Skeletal muscle cell (primary cell): ENCODE data around the gene SIPA1L3.
A peak's percentile ranks its signal among the peaks of the same experiment; 100 is the strongest.

Experiments used
- DNase-seq: peaks from one replicate; pipeline ENCODE4 v3.0.0-alpha.2; 2010; ENCODE audit warnings: low read depth
- H3K4me3 ChIP-seq: 2 replicates; pipeline ENCODE4 v1.5.1; 2011; ENCODE audit warnings: low read depth, mild to moderate bottlenecking, control low read depth, low read length, moderate library complexity

The SIPA1L3 gene

DNA sequence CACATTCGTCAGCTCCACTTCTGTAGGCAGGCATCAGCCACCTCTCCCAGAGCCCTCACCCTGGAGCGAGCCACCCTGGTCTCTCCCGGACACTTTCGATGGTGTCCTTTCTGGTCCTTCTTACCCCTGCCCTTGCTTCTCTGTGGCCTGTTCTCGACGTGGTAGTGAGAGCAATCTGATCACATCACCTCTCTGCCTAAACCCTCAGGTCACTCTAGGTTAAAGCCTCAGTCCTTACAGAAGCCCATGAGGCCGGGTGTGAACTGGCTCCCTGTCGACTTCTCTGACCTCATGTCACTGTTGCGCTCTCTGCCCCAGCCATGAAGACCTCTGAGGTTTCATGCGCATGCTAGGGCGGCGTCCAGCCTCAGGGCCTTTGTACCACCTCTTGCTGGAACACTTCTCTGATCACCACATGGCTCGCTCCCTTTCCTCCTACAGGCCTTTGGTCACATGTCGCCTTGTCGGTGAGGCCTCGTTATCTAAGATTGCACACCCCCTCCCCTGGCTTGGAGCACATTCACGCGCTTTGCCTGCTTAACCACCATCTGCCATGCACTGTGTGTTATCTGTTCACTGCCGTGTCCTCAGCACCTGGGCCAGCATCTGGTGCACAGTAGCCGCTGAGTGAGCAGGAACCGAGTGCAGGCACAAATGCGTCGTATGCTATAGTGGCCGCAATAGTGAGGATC lies 215.5 kb downstream of the SIPA1L3 start:
- no peak for DNase-seq
- H3K4me3 ChIP-seq: no peak overlapping the region

GRCh38 chr19:38125238-38125637 lies 218.2 kb downstream of the SIPA1L3 start:
- no peak for DNase-seq
- H3K4me3 ChIP-seq: no peak overlapping the region

GRCh38 chr19:38130399-38130798 lies 223.4 kb downstream of the SIPA1L3 start:
- no peak for DNase-seq
- H3K4me3 ChIP-seq: no peak overlapping the region

DNA sequence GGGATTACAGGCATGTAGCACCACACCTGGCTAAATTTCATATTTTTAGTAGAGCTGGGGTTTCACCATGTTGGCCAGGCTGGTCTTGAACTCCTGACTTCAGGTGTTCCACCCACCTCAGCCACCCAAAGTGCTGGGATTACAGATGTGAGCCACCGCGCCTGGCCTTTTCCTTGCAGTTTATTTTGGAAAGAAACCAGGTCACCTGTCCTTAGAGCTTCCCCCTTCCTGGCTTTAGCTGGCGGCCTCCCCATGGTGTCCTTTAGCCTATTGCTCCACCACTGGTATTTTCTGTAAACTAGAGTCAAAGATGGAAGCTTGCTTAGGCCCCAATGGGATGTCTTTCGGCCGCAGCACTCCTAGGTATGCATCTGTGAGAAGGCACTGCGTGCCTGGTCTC lies 225.8 kb downstream of the SIPA1L3 start:
- no peak for DNase-seq
- H3K4me3 ChIP-seq: no peak overlapping the region

- H3K4me3 ChIP-seq: no peak overlapping the region
- no peak for DNase-seq
These were observed 226.3 kb downstream of the SIPA1L3 start for GRCh38 chr19:38133319-38133718.

DNA sequence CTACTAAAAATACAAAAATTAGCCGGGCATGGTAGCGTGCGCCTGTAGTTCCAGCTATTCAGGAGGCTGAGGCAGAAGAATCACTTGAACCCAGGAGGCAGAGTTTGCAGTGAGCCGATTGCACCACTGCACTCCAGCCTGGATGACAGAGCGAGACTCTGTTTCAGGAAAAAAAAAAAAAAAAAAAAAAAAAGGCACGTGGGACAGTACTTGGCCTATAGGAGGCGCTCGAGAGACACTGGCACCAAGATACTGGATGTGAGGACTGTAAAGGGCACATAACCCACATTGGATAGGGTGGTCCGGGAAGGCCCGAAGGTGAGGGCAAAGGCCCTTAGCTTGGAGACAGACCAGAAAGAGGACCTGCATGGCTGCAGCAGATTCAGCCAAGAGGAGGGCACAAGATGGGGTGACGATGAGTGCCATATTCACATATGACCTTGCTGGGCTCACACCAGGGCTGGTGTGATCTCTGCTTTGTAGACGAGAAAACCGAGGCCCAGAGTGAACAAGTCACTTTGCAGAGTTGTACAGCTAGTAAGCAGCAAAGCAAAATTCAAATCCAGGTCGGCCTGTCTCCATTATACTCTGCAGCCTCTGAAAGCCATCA lies 227.6 kb downstream of the SIPA1L3 start:
- no peak overlapping the region for H3K4me3 ChIP-seq
- no peak for DNase-seq

GRCh38 chr19:38135150-38135998 lies 228.4 kb downstream of the SIPA1L3 start:
- H3K4me3 ChIP-seq: no peak overlapping the region
- DNase-seq: peak; percentile 28

GRCh38 chr19:38139122-38139521 lies 232.1 kb downstream of the SIPA1L3 start:
- no peak for DNase-seq
- H3K4me3 ChIP-seq: no peak overlapping the region

- DNase-seq: no peak
- H3K4me3 ChIP-seq: no peak overlapping the region
These were observed 234.1 kb downstream of the SIPA1L3 start for GRCh38 chr19:38141108-38141507.

- DNase-seq: no peak
- no peak overlapping the region for H3K4me3 ChIP-seq
These were observed 235.4 kb downstream of the SIPA1L3 start for GRCh38 chr19:38142176-38143035.

- H3K4me3 ChIP-seq: no peak overlapping the region
- DNase-seq: no peak
These were observed 236.8 kb downstream of the SIPA1L3 start for GRCh38 chr19:38143847-38144246.

DNA sequence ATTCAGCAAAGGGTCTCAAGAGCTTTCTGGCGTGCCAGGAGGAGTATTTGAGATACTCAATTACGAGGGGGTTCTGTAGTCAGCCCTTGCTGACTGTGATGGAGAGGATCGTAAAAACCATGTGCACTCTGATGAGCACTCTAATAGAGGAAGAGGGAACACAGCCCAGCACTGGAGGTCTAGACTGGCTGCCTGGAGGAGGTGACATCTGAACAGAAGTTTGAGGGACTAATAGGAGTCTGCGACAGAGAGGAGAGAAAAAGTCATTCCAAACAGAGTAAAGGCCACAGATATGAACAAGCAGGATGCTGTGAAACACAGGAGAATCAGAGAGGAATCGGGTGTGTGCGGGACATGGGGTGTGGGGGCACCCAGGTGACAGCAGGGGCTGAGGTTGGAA lies 237.7 kb downstream of the SIPA1L3 start:
- H3K4me3 ChIP-seq: no peak overlapping the region
- DNase-seq: no peak

GRCh38 chr19:38145623-38146022 lies 238.6 kb downstream of the SIPA1L3 start:
- no peak overlapping the region for H3K4me3 ChIP-seq
- no peak for DNase-seq

GRCh38 chr19:38148337-38148736 lies 241.3 kb downstream of the SIPA1L3 start:
- H3K4me3 ChIP-seq: no peak overlapping the region
- DNase-seq: no peak

- DNase-seq: no peak
- H3K4me3 ChIP-seq: no peak overlapping the region
These were observed 242.7 kb downstream of the SIPA1L3 start for GRCh38 chr19:38149661-38150061.

DNA sequence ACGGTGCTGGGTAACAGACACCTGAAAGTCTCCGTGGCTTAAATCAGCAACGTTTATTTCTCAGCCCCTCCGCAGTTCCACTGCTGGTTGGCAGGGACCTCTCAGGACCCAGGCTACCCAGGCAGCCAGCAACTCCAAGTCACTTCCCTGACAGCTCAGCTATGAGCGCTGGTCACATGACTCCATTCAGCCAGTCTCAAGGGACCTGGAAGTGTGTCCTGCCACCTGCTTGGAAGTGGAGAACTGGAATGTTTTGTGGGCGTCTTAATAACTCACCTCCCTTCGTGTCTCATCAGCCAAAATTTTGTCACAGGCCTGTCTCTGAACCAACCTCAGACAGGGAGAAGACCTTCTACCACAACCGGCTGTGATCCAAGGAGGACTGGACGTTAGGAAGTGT lies 244.2 kb downstream of the SIPA1L3 start:
- no peak overlapping the region for H3K4me3 ChIP-seq
- no peak for DNase-seq

- DNase-seq: no peak
- no peak overlapping the region for H3K4me3 ChIP-seq
These were observed 245.7 kb downstream of the SIPA1L3 start for GRCh38 chr19:38152461-38153379.

GRCh38 chr19:38155453-38155852 lies 248.4 kb downstream of the SIPA1L3 start:
- H3K4me3 ChIP-seq: no peak overlapping the region
- DNase-seq: no peak

DNA sequence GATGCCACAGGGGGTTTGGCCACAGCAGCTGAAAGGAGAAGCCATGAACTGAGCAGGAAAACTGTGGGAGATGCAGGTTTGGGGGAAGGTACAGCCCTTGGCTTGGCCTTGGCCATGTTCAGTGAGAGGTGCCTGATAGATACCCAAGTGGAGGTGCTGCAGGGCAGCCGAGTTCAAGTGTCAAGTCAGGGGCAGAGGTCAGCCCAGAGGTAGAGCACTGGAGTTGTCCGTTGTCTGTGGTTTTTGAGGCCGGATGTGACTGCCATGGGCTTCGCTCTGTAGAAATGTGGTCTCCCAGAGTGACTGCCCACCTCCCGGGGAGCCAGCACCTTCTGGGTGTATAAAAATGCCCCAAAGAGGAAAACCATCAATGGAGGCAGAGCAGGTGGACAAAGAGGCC lies 251.7 kb downstream of the SIPA1L3 start:
- DNase-seq: no peak
- no peak overlapping the region for H3K4me3 ChIP-seq
